Measurements from ENCODE around the gene CELF2. TPM values are rescaled to one million over a fixed set of nuclear protein-coding genes. Genes with fewer than 3 reads are reported as not detected.

The CELF2 gene
- total and polyA plus RNA-seq, 2 of the 4 experiments (the other 2 are of a cell fraction) = 3.5 to 6.6 TPM

- Histone ChIP-seq H3K36me3 (ENCODE audit: control insufficient read depth, insufficient read depth, low read length) (no peaks in the 10 kb centered on the region), H3K4ac (ENCODE audit: low read depth, low read length) (no peak overlapping the region), H3K9me1 (ENCODE audit: insufficient read depth, low read length) (no peaks in the 10 kb centered on the region), H2AFZ (replicated peaks; ENCODE audit: low read length, poor library complexity) (no peak overlapping the region), H2BK20ac (ENCODE audit: low read depth, low read length) (no peak overlapping the region), H3K4me3 (ENCODE audit: insufficient read depth, low read depth, low read length) (no peak overlapping the region), H3K14ac (replicated peaks; ENCODE audit: low read depth, low read length) (no peak overlapping the region), H3K9me3 (ENCODE audit: control insufficient read depth, insufficient read depth, low read length) (no peaks in the 10 kb centered on the region), H4K5ac (ENCODE audit: low read depth, low read length) (no peak overlapping the region), H4K91ac (ENCODE audit: insufficient read depth, low read depth, low read length) (no peak overlapping the region), H3K56ac (ENCODE audit: extremely low read depth, insufficient read depth, low read length) (no peak overlapping the region), H3K27ac (ENCODE audit: insufficient read depth, low read length) (no peak overlapping the region), H3K4me1 (ENCODE audit: control insufficient read depth, insufficient read depth, low read length) (no peaks in the 10 kb centered on the region; the same call in 1 of the 2 replicates), H2AK9ac (replicated peaks; ENCODE audit: low read depth, low read length, poor library complexity) (no peak overlapping the region), H2BK5ac (ENCODE audit: low read depth, low read length, poor library complexity, severe bottlenecking) (no peak overlapping the region), H3K9ac (ENCODE audit: low read depth, low read length) (no peak overlapping the region), H2BK120ac (ENCODE audit: low read depth, low read length) (no peak overlapping the region), H4K8ac (ENCODE audit: low read depth in 2 of 2, low read length in 2 of 2) (no peak overlapping the region), H3K23ac (ENCODE audit: low read depth, low read length) (no peak overlapping the region), H3K4me2 (ENCODE audit: low read depth, low read length) (no peak overlapping the region; the same call in 1 of the 2 replicates), H2BK15ac (ENCODE audit: low read depth, low read length) (no peak overlapping the region), H3K27me3 (ENCODE audit: control insufficient read depth, insufficient read depth, low read length) (no peaks in the 10 kb centered on the region; the same call in 1 of the 2 replicates), H4K20me1 (ENCODE audit: insufficient read depth, low read length) (no peaks in the 10 kb centered on the region), H3K79me1 (ENCODE audit: low read depth in 1 of 2, low read length in 2 of 2) (no peaks in the 10 kb centered on the region), H3K18ac (ENCODE audit: low read depth, low read length) (no peak overlapping the region), H2AK5ac (ENCODE audit: low read depth, low read length) (no peak overlapping the region)
- ChIA-PET CTCF (no interaction called here), POLR2A (ENCODE audit: unreplicated experiment) (no interaction called here)
- BruUV-seq (replicated peaks) = no TSS peak
- TF ChIP-seq BHLHE40 (IDR thresholded peaks at IDR 0.05; ENCODE audit: low read depth, low read length) (no peak), RCOR1 (IDR thresholded peaks at IDR 0.05; ENCODE audit: insufficient replicate concordance, low read length) (no peak), ELK1 (IDR thresholded peaks at IDR 0.05; ENCODE audit: borderline replicate concordance, low read depth, low read length) (no peak), CEBPB (IDR thresholded peaks at IDR 0.05; ENCODE audit: low read depth, low read length) (no peak)
- peak; percentile 37; the same call in 1 of the 2 replicates for ATAC-seq (ENCODE audit: low read depth)
- peak; percentile 27 for DNase-seq
- intact Hi-C loops (cut with micrococcal nuclease) = no loop called here
- in situ Hi-C loops (cut with MboI; ENCODE audit: low sequenced_read_pairs) = no loop called here
- 30% methylated on average over 3 of the region's 12 CpGs; no CpG with 5 or more reads in 1 of the 2 experiments for WGBS, 2 experiments (ENCODE audit: extremely low coverage in 2 of 2, insufficient read length in 1 of 2)
- dilution Hi-C loops (cut with HindIII; ENCODE audit: low sequenced_read_pairs, unreplicated experiment) = no loop called here
Observed at GRCh38 chr10:11335167-11335652, 317.5 kb downstream of the CELF2 start.
